22Rv1 (cell line): Measurements from ENCODE around the gene IQCE.

Experiments
- ZFX ChIP-seq: fragments of 450-650 bp; IDR thresholded peaks from 2 replicates; pipeline ENCODE4 v1.6.1; 2017; ENCODE audit warnings: antibody characterized with exemption, borderline replicate concordance
- TF ChIP-seq, protein P1 (sequence below): fragments of 450-650 bp; IDR thresholded peaks from 2 replicates; pipeline ENCODE4 v1.5.1; 2017; ENCODE audit warnings: mild to moderate bottlenecking

DNA sequence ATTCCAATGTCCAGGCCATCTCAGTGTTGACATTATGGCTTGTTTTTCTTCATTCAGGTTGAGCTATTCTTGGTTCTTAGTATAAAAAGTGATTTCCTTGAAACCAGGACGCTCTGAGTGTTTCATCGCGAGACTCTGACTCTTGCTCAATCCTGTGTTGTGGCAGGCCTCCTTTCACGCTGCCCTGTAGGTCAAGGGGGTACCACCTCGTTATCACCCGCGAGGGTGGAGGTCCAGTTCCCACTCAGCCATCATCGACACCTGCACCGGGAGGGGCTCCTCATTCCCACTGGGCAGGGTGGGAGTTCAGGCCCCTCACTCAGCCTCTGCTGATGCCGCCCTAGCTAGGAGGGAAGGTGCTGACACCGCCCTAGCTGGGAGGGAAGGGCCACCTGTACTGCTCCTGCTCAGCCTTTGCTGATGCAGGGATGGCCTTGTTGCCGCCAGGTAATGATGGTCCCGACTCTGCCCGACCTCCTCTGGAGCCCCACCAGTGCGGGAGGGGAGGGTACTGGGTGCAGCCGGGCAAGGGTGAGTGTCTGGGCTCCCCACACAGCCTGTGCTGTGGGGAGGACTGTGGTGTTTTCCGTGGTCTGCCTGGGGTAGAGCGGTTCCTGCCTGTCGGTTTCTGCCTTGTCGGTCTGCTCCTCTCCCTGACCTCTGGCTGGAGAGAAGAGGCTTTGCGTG lies 16.4 kb downstream of the IQCE start:
- TF ChIP-seq, protein P1, sequence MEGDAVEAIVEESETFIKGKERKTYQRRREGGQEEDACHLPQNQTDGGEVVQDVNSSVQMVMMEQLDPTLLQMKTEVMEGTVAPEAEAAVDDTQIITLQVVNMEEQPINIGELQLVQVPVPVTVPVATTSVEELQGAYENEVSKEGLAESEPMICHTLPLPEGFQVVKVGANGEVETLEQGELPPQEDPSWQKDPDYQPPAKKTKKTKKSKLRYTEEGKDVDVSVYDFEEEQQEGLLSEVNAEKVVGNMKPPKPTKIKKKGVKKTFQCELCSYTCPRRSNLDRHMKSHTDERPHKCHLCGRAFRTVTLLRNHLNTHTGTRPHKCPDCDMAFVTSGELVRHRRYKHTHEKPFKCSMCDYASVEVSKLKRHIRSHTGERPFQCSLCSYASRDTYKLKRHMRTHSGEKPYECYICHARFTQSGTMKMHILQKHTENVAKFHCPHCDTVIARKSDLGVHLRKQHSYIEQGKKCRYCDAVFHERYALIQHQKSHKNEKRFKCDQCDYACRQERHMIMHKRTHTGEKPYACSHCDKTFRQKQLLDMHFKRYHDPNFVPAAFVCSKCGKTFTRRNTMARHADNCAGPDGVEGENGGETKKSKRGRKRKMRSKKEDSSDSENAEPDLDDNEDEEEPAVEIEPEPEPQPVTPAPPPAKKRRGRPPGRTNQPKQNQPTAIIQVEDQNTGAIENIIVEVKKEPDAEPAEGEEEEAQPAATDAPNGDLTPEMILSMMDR = no peak
- TF ChIP-seq ZFX = no peak
